IPS-15b (cell line): ENCODE measurements around the gene FNDC1.

Experiments used
- H3K27me3 ChIP-seq: one replicate; pipeline ENCODE4 v1.6.1; 2013; ENCODE audit warnings: low read length; ENCODE audit not compliant: control insufficient read depth, insufficient read depth
- H3K36me3 ChIP-seq: one replicate; pipeline ENCODE4 v1.6.1; 2013; ENCODE audit warnings: low read length; ENCODE audit not compliant: control insufficient read depth, insufficient read depth
- H3K4me1 ChIP-seq: one replicate; pipeline ENCODE4 v1.6.1; 2013; ENCODE audit warnings: mild to moderate bottlenecking, low read length; ENCODE audit not compliant: control insufficient read depth, insufficient read depth
- H3K4me3 ChIP-seq: one replicate; pipeline ENCODE4 v1.5.1; 2013; ENCODE audit warnings: low read depth, low read length
- H3K9ac ChIP-seq: one replicate; pipeline ENCODE4 v1.6.1; 2013; ENCODE audit warnings: low read depth, mild to moderate bottlenecking, low read length
- H3K9me3 ChIP-seq: one replicate; pipeline ENCODE4 v1.6.1; 2013; ENCODE audit warnings: mild to moderate bottlenecking, low read length; ENCODE audit not compliant: control insufficient read depth, insufficient read depth

FNDC1 gene

GRCh38 chr6:159181914-159182313 lies 12.7 kb downstream of the FNDC1 start:
- Histone ChIP-seq H3K4me3 (no peak overlapping the region), H3K36me3 (no peaks in the 10 kb centered on the region), H3K9me3 (no peaks in the 10 kb centered on the region), H3K9ac (no peak overlapping the region), H3K4me1 (no peaks in the 10 kb centered on the region), H3K27me3 (no peaks in the 10 kb centered on the region)

GRCh38 chr6:159184559-159184958 lies 15.4 kb downstream of the FNDC1 start:
- no peak overlapping the region for H3K4me3 ChIP-seq
- H3K4me1 ChIP-seq = no peaks in the 10 kb centered on the region
- no peaks in the 10 kb centered on the region for H3K9me3 ChIP-seq
- H3K27me3 ChIP-seq = no peaks in the 10 kb centered on the region
- H3K36me3 ChIP-seq = no peaks in the 10 kb centered on the region
- no peak overlapping the region for H3K9ac ChIP-seq

- no peaks in the 10 kb centered on the region for H3K27me3 ChIP-seq
- no peak overlapping the region for H3K4me3 ChIP-seq
- H3K9ac ChIP-seq = no peak overlapping the region
- H3K36me3 ChIP-seq = no peaks in the 10 kb centered on the region
- no peaks in the 10 kb centered on the region for H3K4me1 ChIP-seq
- H3K9me3 ChIP-seq = no peaks in the 10 kb centered on the region
These were observed 21.3 kb downstream of the FNDC1 start for GRCh38 chr6:159190460-159190859.

- Histone ChIP-seq H3K9me3 (no peaks in the 10 kb centered on the region), H3K4me1 (no peaks in the 10 kb centered on the region), H3K4me3 (no peak overlapping the region), H3K36me3 (no peaks in the 10 kb centered on the region), H3K9ac (no peak overlapping the region), H3K27me3 (no peaks in the 10 kb centered on the region)
These were observed 24.7 kb downstream of the FNDC1 start for GRCh38 chr6:159193923-159194322.

GRCh38 chr6:159194421-159194820 lies 25.2 kb downstream of the FNDC1 start:
- Histone ChIP-seq H3K9ac (no peak overlapping the region), H3K27me3 (no peaks in the 10 kb centered on the region), H3K4me1 (no peaks in the 10 kb centered on the region), H3K36me3 (no peaks in the 10 kb centered on the region), H3K4me3 (no peak overlapping the region), H3K9me3 (no peaks in the 10 kb centered on the region)

GRCh38 chr6:159196430-159196975 lies 27.3 kb downstream of the FNDC1 start:
- no peak overlapping the region for H3K9ac ChIP-seq
- H3K27me3 ChIP-seq = no peaks in the 10 kb centered on the region
- H3K36me3 ChIP-seq = no peaks in the 10 kb centered on the region
- no peak overlapping the region for H3K4me3 ChIP-seq
- no peaks in the 10 kb centered on the region for H3K9me3 ChIP-seq
- no peaks in the 10 kb centered on the region for H3K4me1 ChIP-seq

- Histone ChIP-seq H3K9ac (no peak overlapping the region), H3K27me3 (no peaks in the 10 kb centered on the region), H3K36me3 (no peaks in the 10 kb centered on the region), H3K9me3 (no peaks in the 10 kb centered on the region), H3K4me1 (no peaks in the 10 kb centered on the region), H3K4me3 (no peak overlapping the region)
These were observed 28.1 kb downstream of the FNDC1 start for GRCh38 chr6:159197251-159197650.

- no peaks in the 10 kb centered on the region for H3K4me1 ChIP-seq
These were observed 32.1 kb downstream of the FNDC1 start for GRCh38 chr6:159201336-159201735.

GRCh38 chr6:159203304-159204005 lies 34.3 kb downstream of the FNDC1 start:
- H3K9me3 ChIP-seq = no peaks in the 10 kb centered on the region
- no peak overlapping the region for H3K9ac ChIP-seq
- no peak overlapping the region for H3K4me3 ChIP-seq
- no peaks in the 10 kb centered on the region for H3K36me3 ChIP-seq
- H3K4me1 ChIP-seq = no peaks in the 10 kb centered on the region
- no peaks in the 10 kb centered on the region for H3K27me3 ChIP-seq

More at GRCh38 chr6:159201336-159201735, 32.1 kb downstream of the FNDC1 start:
- no peaks in the 10 kb centered on the region for H3K27me3 ChIP-seq
- no peaks in the 10 kb centered on the region for H3K9me3 ChIP-seq
- H3K36me3 ChIP-seq = no peaks in the 10 kb centered on the region
- no peak overlapping the region for H3K9ac ChIP-seq
- H3K4me3 ChIP-seq = no peak overlapping the region

- no peaks in the 10 kb centered on the region for H3K27me3 ChIP-seq
- no peaks in the 10 kb centered on the region for H3K9me3 ChIP-seq
- H3K9ac ChIP-seq = no peak overlapping the region
- no peaks in the 10 kb centered on the region for H3K36me3 ChIP-seq
- no peak overlapping the region for H3K4me3 ChIP-seq
- H3K4me1 ChIP-seq = no peaks in the 10 kb centered on the region
These were observed 35.4 kb downstream of the FNDC1 start for GRCh38 chr6:159204605-159205004.

- Histone ChIP-seq H3K4me3 (no peak overlapping the region), H3K36me3 (no peaks in the 10 kb centered on the region), H3K4me1 (no peaks in the 10 kb centered on the region), H3K9me3 (no peaks in the 10 kb centered on the region), H3K27me3 (no peaks in the 10 kb centered on the region), H3K9ac (no peak overlapping the region)
These were observed 42.8 kb downstream of the FNDC1 start for GRCh38 chr6:159212028-159212427.

GRCh38 chr6:159212525-159213280 lies 43.5 kb downstream of the FNDC1 start:
- H3K36me3 ChIP-seq = no peaks in the 10 kb centered on the region
- H3K9me3 ChIP-seq = no peaks in the 10 kb centered on the region
- no peak overlapping the region for H3K9ac ChIP-seq
- no peak overlapping the region for H3K4me3 ChIP-seq
- no peaks in the 10 kb centered on the region for H3K4me1 ChIP-seq
- no peaks in the 10 kb centered on the region for H3K27me3 ChIP-seq
